Fibroblast of pulmonary artery (primary cell): ENCODE data around the gene BAHCC1.

ENCODE experiments used
- DNase-seq: peaks from one replicate; pipeline ENCODE4 v3.0.0-alpha.2; 2010; ENCODE audit warnings: low read depth
- H3K4me3 ChIP-seq: replicated peaks from 2 replicates; pipeline ENCODE4 v1.5.1; 2011; ENCODE audit warnings: low read depth, mild to moderate bottlenecking, control low read depth, low read length, moderate library complexity
- CTCF ChIP-seq: IDR thresholded peaks from 2 replicates; pipeline ENCODE4 v1.5.1; 2011; ENCODE audit warnings: mild to moderate bottlenecking, control low read depth, low read length, inconsistent platforms; ENCODE audit errors: missing control alignments

BAHCC1 gene

GRCh38 chr17:81482673-81483072, 87.4 kb downstream of the BAHCC1 start:
- no peak overlapping the region for H3K4me3 ChIP-seq
- no peak for TF ChIP-seq CTCF
- no peak for DNase-seq

- DNase-seq: peak; percentile 61
- no peak overlapping the region for H3K4me3 ChIP-seq
- TF ChIP-seq CTCF: no peak
Measured at GRCh38 chr17:81483085-81483861, 88.0 kb downstream of the BAHCC1 start.

GRCh38 chr17:81483862-81484194, 88.6 kb downstream of the BAHCC1 start:
- no peak for TF ChIP-seq CTCF
- H3K4me3 ChIP-seq: peak overlapping the region; percentile 34
- no peak for DNase-seq

GRCh38 chr17:81484195-81484979, 89.1 kb downstream of the BAHCC1 start:
- DNase-seq: peak; percentile 79
- H3K4me3 ChIP-seq: peak overlapping the region; percentile 34
- TF ChIP-seq CTCF: peak; percentile 30

- TF ChIP-seq CTCF: no peak
- no peak overlapping the region for H3K4me3 ChIP-seq
- DNase-seq: no peak
Measured at GRCh38 chr17:81486199-81486810, 91.0 kb downstream of the BAHCC1 start.

- DNase-seq: no peak
- TF ChIP-seq CTCF: no peak
- no peak overlapping the region for H3K4me3 ChIP-seq
Measured at GRCh38 chr17:81487089-81487486, 91.8 kb downstream of the BAHCC1 start.
